Measurements from ENCODE around the gene SPSB2.

The SPSB2 gene

DNA sequence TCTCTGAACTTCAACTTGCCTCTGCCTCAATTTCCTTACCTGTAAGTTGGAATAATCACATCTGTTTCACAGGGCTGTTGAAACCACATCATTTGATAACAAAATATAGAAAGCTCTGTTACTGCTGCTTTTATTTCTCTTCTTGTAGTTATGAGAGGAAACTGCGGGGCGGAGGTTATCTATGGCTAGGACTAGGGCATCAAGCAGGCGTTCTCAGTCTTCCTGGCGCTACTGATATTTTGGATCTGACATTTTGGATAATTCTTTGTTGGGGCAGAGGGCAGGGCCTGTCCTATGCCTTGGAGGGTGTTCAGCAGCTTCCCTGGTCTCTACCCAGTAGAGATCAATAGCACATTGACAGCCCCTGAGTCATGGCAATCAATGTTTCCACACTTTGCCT is 41.0 kb downstream of the SPSB2 start:
- DNase-seq (ENCODE audit: low spot score) = no peak

DNA sequence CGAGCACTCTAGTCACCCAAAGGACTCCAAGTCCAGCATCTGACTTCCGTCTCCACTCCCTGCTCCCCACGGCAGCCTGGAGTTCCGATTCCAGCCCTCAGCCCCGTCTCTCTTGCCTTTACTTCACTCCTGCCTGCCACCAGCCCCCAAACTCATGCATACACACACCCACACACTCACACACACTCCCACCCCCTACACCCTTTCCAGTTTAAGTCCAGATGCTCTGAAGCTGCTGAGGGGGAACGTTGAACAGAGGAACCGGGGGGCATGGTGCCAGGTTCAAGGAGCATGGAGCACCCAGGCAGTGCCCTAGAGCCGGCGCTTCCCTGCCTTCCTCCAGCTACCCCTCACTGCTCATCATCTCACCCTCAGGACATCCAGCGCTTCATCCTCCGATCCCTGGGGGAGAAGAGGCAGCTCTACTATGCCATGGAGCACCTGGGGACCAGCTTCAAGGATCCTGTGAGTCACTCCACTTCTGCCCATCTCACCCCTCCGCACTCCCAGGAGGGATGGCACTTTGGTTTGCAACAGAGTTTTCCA is 41.6 kb downstream of the SPSB2 start:
- DNase-seq (ENCODE audit: low spot score) = no peak

DNA sequence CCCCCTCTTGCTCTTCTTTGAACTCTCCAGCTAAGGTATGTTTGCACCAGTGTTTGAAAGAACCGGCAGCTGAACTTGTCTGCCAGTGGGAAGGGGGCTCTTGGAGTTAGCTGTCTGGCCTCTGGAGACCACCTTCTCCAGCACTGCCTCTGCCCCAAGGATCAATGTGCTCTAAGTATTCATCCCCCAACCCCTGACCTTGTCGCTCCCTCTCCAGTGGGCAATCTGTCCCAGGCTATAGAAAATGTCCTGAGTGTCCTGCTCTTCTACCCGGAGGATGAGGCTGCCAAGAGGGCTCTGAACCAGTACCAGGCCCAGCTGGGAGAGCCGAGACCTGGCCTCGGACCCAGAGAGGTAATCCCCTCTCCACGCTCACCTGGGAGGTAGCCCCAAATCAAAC is 42.1 kb downstream of the SPSB2 start:
- DNase-seq (ENCODE audit: low spot score) = no peak

DNA sequence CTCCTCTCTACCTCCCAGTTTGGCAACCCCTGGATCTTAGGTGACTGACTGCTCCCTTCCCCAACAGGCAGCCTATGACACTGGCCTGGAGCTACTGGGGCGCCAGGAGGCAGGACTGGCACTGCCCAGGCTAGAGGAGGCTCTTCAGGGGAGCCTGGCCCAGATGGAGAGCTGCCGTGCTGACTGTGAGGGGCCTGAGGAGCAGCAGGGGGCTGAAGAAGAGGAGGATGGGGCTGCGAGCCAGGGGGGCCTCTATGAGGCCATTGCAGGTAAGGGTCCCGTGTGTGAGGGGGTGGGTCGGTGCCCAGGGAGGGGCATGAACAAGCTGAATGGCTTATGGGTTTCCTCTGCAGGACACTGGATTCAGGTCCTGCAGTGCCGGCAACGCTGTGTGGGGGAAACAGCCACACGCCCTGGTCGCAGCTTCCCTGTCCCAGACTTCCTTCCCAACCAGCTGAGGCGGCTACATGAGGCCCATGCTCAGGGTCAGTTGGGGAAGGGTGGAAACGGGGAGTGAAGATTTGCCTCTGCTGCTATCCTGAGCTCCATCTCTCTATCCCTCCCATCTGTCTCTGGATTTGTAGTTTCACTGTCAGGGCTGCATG is 42.7 kb downstream of the SPSB2 start:
- no peak for DNase-seq (ENCODE audit: low spot score)

DNA sequence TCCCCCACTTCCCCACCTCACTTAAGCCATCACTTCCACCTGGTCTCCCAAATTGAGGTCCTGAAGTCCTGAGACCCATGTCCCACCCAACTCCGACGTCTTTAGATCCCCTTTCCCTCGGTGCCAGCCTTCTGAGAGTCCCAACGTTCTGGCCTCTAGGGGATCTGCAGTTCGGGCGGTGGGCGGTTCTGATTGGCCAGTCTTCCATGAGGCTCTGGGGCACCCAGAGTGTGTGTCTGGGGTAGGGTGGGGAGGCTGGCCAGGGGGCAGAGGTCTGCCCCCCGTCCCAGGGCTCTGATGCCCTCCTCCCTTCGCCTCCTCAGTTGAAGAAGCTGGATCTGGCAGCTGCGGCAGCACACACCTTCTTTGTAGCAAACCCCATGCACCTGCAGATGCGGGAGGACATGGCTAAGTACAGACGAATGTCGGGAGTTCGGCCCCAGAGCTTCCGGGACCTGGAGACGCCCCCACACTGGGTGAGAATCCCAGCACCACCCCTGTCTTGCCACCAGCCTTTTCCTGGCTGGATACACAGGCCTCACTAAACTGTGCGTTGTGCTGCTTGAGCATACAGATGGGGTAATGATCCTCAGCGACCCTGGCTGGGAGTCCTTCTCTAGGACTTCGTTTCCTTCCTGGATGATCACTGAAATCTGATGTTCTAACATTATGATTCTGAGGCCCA is 43.4 kb downstream of the SPSB2 start:
- DNase-seq (ENCODE audit: low spot score) = no peak

DNA sequence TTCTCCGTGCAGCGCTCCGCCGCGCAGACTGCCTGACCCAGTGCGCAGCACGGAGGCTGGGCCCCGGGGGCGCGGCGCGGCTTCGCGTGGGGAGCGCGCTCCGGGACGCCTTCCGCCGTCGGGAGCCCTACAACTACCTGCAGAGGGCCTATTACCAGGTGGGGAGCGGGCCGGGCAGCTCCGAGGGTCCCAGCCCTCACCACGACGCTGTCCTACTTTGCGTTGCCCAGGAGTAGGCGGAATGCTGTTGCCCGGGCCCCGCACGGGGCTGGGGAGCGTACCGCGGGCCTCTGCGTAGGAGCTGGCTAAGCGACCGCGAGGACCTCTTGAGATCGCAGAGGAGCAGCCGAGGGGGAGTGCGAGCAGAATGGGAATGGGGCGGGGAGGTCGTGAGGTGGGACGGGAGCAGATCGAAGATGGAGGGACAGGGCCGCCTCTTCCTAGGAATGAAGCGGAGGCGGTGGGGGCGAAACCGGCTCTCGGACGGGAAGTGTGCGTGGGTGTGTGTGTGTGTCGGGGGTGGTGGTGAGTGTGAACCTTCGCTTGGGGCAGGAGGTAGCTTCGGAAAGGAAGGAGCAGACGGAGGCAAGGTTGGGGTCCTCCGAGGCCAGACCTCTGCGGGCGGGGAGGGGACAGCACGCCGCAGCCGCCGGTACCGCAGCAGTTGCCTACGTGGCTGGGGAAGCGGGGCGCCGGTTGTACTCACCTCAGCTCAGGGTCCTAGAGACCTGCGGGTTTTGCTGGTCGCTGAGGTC is 44.1 kb downstream of the SPSB2 start:
- DNase-seq (ENCODE audit: low spot score) = no peak

DNA sequence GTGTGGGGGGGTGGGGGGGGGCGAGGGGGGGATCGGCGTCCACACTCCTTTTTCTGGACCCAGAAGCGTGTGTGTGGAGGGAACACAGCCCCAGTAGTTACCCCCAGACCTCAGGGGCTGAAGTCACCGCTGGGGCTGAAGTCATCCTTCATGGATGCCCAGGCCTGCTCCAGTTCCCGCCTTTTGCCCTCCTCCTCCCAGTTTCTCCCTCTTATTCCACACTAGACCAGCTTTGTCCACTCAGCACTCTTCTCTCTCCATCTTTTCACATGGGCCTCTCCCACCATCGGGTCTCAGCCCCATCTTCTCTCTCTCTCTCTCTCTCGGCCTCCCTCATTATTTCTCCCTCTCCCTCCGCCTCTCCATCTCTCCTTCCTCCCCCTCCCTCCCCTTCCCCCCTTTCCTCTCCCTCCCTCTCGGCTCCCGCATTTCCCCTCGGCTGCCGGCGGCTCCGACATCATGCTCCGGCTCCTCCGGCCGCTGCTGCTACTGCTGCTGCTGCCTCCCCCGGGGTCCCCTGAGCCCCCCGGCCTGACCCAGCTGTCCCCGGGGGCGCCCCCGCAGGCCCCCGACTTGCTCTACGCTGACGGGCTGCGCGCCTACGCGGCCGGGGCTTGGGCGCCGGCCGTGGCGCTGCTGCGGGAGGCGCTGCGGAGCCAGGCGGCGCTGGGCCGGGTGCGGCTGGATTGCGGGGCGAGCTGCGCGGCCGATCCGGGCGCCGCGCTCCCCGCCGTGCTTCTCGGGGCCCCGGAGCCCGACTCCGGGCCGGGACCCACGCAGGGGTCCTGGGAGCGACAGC is 44.9 kb downstream of the SPSB2 start, which contains the start of gene P3H3:
Gene P3H3, plus strand, starts transcription at position 426 of the 799 bp plus-strand sequence. Its CDS starts 34 bp downstream, at position 460.
- no peak for DNase-seq (ENCODE audit: low spot score)

DNA sequence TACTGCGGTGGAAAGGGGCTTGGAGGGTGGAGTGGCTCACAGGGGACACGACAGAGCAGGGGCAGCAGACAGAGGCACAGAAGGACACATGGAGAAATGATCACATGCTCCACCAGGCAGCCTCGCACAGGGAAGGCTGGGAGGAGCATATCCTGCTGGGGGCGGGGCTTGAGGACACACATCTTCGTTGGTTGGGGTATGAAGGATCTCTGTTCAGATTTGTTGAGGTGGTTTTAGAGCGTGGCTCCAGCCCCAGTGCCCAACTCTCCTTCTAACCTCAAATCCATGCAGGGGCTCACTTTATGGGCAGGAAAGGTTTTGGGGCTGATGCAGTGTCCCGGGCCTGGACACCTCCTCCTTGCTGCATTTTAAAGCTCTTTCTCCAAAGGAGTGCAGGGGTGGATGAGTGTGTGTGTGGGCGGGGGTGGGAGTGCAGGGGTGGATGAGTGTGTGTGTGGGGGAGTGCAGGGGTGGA is 45.6 kb downstream of the SPSB2 start:
- no peak for DNase-seq (ENCODE audit: low spot score)

DNA sequence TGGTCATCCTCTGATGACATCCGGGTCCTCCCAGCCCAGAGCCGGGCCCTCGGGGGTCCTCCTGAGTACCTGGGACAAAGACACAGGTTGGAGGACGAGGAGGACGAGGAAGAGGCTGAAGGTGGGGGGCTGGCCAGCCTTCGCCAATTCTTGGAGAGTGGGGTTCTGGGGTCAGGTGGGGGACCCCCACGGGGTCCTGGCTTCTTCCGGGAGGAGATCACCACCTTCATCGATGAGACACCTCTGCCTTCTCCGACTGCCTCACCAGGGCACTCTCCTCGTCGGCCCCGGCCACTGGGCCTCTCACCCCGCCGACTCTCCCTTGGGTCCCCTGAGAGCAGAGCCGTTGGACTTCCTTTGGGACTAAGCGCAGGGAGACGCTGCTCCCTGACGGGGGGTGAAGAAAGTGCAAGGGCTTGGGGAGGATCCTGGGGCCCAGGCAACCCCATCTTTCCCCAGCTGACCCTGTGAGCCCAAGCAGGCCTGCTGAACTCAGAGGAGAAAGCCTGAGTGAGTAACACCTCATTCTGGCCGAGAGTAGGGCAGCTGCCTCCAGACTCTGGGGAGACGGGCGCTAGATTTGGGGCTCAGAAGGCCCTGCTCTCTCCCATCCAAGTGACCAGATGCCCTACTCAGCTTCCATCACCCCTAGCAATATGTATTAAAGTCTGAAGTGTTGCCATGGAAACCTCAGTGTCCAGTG is 46.2 kb downstream of the SPSB2 start:
- DNase-seq (ENCODE audit: low spot score) = no peak

DNA sequence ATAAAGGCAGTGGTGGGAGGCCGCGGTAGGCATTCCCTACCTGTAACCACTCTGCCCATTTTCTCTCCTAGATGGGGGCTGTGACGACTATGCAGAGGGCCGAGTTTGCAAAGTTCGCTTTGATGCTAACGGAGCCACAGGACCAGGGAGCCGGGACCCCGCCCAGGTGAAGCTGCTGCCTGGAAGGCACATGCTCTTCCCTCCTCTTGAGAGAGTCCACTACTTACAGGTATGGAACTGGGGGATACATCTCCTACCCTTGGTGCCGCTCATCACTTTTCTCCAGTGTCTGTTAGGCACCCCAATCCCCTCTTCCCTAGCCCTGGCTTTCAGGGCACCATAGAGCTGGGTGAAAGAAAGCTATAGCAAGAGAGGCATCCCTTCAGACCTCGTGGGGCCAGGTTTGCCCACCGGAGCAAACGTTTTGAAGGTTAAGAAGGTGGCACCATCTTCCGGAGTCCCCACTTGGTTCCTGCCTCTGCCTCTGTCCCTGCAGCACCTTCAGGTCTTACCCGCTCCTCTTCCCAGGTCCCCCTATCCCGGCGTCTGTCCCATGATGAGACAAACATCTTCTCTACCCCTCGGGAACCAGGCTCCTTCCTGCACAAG is 46.9 kb downstream of the SPSB2 start:
- DNase-seq (ENCODE audit: low spot score) = no peak

DNA sequence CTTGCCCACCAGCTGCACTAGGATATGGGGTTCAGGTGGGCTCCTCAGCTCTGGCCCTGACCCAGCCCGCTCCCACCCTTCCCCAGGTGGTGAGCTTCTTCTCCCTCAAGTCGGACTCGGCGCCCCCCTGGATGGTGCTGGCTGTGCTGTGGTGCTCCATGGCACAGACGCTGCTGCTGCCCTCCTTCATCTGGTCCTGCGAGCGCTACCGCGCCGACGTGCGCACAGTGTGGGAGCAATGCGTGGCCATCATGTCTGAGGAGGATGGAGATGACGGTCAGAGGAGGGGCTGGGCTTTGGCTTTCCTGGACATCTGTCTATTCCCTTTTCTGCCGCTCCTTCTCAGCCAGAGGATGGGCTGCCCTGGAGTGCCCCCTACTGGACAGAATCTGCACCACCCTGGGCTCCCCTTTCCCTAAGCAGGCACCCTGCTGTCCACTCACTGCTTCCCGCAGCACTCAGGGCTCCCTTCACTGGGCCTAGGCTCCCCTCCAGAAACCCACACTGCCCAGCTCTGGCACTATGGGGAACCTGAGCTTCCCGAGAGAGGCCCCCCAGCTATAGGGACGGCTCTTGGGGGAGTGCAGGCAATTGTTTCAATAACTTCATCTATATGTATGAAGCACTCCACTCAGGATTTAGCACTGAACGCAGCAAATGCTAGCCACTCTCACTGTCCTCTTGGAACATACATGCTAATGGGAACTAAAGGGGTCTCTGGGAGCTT is 47.5 kb downstream of the SPSB2 start:
- DNase-seq (ENCODE audit: low spot score) = peak; percentile 76

DNA sequence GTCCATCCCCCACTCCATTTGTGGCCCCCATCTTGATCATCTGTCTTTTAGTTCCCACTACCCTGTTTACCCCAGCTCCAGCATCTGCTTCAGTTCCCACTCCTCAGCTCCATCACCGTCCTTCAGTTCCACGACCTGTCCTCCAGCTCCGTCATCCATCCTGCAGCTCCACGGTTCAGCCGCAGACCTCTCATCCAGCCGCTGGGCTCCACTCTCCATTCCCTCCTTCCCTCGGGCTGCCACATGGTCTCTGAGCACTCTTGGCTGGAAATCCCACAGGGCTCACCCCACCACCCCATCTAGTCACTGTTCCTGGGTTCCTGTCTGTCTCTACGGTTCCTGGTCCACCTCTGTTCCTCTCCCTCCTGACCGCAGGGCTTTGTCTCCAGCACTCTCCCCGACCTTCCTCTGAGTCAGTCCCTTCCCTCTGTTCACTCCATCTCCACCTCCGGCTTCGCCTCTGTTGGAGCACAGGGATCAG is 48.2 kb downstream of the SPSB2 start:
- no peak for DNase-seq (ENCODE audit: low spot score)

DNA sequence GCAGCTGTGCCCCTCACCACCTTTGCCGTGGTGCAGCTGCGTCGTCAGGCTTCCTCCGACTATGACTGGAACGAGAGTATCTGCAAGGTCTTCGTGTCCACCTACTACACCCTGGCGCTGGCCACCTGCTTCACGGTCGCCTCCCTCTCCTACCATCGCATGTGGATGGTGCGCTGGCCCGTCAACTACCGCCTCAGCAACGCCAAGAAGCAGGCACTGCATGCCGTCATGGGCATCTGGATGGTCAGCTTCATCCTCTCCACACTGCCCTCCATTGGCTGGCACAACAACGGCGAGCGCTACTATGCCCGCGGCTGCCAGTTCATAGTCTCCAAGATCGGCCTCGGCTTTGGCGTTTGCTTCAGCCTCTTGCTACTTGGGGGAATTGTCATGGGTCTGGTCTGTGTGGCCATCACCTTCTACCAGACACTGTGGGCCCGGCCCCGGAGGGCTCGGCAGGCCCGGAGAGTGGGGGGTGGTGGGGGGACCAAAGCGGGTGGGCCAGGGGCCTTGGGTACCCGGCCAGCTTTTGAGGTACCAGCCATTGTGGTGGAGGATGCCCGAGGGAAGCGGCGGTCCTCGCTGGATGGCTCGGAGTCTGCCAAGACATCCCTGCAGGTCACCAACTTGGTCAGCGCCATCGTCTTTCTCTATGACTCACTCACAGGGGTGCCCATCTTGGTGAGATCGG is 48.9 kb downstream of the SPSB2 start:
- DNase-seq (ENCODE audit: low spot score) = no peak

DNA sequence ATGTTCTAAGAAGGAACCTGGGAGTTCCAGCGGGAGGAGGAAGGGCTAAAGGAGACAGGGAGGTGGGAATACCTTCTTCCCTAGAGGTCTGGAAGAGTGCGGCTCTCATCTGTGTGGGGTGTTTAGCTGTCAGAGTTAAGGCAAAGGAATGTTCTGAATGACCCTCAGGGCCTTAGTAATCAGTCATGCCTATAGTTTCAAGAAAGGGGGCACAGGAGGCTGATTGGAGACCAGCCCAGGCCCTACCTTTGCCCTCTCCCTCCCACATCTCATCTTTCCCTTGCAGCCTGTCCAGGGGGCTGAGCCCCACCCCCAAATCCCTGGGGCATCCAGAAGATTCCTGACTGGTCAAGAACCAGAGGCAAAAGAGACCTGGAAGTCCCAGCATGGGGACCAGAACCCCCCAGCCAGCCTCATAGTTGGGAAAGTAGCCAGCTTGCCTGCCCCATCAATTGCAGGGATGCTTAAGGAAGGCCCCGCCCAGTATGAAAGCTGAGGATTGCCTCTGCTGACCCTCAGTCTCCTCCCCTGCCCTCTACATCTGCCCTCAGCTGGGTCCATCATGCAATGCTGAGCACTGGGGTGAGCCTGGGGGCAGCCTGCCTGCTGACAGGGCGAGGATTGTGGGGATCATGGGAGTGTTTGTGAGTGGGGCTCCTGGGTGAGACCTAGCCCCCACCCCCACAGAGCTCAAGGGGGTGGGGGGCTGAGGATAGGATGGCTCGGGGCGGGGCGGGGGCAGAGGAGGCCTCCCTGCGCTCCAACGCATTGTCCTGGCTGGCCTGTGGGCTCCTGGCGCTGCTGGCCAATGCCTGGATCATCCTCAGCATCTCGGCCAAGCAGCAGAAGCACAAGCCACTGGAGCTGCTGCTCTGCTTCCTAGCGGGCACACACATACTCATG is 49.7 kb downstream of the SPSB2 start:
- DNase-seq (ENCODE audit: low spot score) = no peak

DNA sequence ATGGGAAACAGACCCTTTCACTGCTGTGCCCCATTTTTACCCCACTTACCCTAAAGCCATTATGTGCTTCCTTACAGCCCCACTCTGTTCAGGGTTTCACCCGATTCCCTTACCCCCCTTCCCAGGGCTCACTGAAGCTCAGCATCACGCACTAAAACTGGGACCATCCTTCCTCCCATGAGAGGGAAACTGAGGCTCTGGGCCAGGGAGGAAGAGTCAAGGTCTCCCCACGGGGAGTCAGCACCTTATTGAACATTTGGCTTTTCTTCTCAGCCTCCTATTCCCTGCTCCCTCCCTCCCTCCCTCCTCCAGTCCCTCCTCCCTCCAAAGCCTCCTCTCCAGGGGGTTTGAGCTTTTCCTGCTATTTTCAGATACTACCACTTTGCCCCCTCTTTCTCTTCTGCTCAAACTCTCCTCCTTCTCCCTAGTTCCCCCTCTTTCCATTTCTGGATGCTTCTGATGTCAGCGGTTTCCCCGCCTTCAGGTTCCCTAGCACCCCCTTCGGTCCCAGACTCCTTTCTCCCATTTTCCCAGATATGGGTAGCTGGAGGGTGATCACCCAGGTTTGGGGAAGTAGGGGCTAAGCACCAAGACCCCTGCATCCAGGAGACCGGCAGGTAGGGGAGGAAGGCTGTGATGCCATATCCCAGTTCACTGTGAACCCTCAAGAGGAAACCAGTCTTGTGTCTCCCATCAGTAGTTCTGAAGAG is 50.5 kb downstream of the SPSB2 start:
- DNase-seq (ENCODE audit: low spot score) = no peak

DNA sequence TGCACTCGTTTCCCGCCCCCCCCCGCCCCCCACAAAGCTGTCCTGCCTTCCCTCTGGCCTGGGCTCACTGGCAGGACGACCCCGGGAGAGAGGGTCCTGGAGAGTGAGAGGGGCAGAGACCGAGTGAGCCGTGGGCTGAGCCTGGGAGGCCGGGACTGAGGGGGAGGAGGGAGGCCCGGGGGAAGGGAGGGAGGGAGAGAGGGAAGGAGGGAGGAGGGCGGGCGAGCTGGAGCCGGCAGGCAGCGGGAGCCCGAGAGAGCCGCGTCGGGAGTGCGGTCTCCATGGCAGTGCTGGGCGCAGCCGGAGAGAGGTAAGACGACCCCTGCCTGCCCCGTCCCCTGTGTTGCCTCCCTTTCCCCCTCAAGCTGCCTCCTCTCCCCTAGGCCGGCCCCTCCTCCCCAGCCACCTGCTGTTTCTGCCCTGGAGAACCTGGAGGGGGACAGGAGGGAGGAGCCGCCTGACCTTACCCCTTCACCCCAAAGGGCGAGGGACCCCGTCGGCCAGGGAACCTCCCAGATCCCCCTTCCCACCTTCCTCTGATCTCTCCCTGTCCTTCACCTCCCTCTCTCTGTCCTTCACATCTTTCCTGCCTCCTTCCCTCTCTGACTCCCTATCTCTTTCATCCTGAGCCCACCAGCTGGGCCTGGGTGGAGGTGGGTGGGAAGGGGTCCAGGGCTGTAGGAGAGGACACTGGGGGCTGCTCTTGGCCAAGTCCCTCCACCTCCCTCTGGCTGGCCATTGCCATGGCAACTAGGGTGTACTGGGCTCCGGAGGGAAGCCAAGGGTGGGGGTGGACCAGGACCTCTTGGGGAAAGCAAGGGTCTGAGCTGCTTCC is 51.3 kb downstream of the SPSB2 start, which contains the start of gene GPR162:
Gene GPR162, plus strand, starts transcription at position 231 of the 835 bp plus-strand sequence. CDS start 2,078 bp downstream, outside the sequence.
- no peak for DNase-seq (ENCODE audit: low spot score)

Measured in hematopoietic multipotent progenitor cell treated with erythropoietin and hydrocortisone succinate and interleukin-3 and kit ligand, for 15 days (in vitro differentiated cells).